Epithelial cell of proximal tubule (primary cell): ENCODE data around the gene PHF23. TPM values are rescaled to one million over a fixed set of nuclear protein-coding genes. Genes with fewer than 3 reads are reported as not detected.

Source experiments
- DNase-seq: peaks from one replicate; pipeline ENCODE4 v3.0.0-alpha.2; 2011; ENCODE audit warnings: low read depth
- H3K4me3 ChIP-seq: 2 replicates; pipeline ENCODE4 v1.5.1; 2011; ENCODE audit warnings: low read depth, mild to moderate bottlenecking, low read length
- CTCF ChIP-seq: conservative IDR thresholded peaks from 2 replicates; pipeline ENCODE4 v1.5.1; 2012; ENCODE audit warnings: low read depth, mild to moderate bottlenecking, low read length
- total RNA-seq: library from RNA; depleted of rRNA; stranded (reverse); fragments of >200 nt; gene quantifications from 2 replicates; pipeline ENCODE4 v1.2.3, GENCODE V29; 2015

PHF23 gene
- total RNA-seq, 1 donor from 2014 or later: 27.1 TPM

GRCh38 chr17:7256766-7257456 lies 17.7 kb upstream of the PHF23 start:
- DNase-seq: no peak
- TF ChIP-seq CTCF: no peak
- no peak overlapping the region for H3K4me3 ChIP-seq

- no peak overlapping the region for H3K4me3 ChIP-seq
- DNase-seq: no peak
- no peak for TF ChIP-seq CTCF
These were observed 15.3 kb upstream of the PHF23 start for GRCh38 chr17:7254511-7254910.

GRCh38 chr17:7253082-7253481 lies 13.8 kb upstream of the PHF23 start:
- DNase-seq: no peak
- peak overlapping the region; percentile 73 for H3K4me3 ChIP-seq
- TF ChIP-seq CTCF: no peak

- peak within 1 kb of the TSS; percentile 73 for H3K4me3 ChIP-seq
- peak; percentile 9 for TF ChIP-seq CTCF
- peak; percentile 68 for DNase-seq
These were observed 13.2 kb upstream of the PHF23 start, which contains the start of gene ELP5 for GRCh38 chr17:7252176-7253043. ELP5 (plus strand) TSS chr17:7252215; CDS start chr17:7252551, 336 bp downstream.

GRCh38 chr17:7251661-7252175 lies 12.5 kb upstream of the PHF23 start, which contains the start of gene CTDNEP1:
CTDNEP1 (minus strand) TSS chr17:7251734; CDS start chr17:7251296, 438 bp downstream.
- no peak for TF ChIP-seq CTCF

GRCh38 chr17:7250695-7251627 lies 11.7 kb upstream of the PHF23 start:
- no peak for TF ChIP-seq CTCF
- DNase-seq: no peak
- peak overlapping the region; percentile 73 for H3K4me3 ChIP-seq

More at GRCh38 chr17:7251661-7252175, 12.5 kb upstream of the PHF23 start, which contains the start of gene CTDNEP1:
- H3K4me3 ChIP-seq: peak within 1 kb of the TSS; percentile 73
- DNase-seq: peak; percentile 97
